Measurements from ENCODE around the gene KCNG1. TPM values are rescaled to one million over a fixed set of nuclear protein-coding genes. Genes with fewer than 3 reads are reported as not detected.

The KCNG1 gene
- total and polyA plus RNA-seq, 2 of the 4 experiments (the other 2 are of a cell fraction), result 23.7 to 51.4 TPM

DNA sequence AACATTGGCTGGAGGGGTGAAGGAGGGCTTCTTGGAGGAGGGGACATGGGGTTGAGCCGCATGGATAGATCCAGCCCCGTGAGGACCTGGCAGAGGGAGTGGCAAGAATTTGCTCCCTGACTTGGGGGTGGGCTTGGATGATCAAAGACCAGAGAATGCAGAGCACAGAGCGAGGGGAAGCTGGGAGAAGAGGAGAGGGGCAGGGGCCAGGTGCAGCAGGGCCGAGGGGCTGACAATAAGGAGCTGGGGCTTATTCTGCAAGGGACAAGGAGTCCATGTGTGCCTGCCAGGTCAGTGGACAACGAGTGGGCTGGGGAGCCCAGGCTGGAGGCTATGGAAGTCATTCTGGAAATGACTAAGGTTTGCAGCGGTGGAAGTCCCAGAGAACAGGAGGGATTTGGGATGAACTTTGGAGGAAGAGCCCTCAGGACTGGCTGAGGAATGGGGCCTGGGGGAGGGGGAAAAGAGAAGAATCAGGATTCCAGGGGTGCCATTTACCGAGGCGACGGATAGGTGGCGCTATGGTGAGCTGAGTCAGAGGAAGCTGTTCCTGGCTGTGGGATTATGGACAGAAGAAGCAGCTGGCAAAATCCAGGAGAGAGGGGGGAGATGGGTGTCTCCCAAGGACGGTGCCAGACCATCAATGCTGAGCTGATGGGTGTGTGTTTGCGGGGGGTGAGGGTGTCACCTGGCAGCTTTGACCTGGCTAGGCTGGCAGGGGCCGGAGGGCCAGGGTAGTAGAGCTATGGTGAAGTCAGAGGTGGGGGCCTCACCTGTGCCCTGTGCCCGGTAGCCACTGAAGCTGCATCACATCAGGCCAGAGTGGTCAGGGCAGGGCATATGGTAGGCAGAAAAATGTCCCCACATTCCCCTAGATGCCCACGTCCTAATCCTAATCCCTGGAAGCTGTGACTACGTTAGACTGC is 7.8 kb downstream of the KCNG1 start (continued):
- TF ChIP-seq, protein P1, sequence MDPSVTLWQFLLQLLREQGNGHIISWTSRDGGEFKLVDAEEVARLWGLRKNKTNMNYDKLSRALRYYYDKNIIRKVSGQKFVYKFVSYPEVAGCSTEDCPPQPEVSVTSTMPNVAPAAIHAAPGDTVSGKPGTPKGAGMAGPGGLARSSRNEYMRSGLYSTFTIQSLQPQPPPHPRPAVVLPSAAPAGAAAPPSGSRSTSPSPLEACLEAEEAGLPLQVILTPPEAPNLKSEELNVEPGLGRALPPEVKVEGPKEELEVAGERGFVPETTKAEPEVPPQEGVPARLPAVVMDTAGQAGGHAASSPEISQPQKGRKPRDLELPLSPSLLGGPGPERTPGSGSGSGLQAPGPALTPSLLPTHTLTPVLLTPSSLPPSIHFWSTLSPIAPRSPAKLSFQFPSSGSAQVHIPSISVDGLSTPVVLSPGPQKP (IDR thresholded peaks at IDR 0.05; ENCODE audit: borderline replicate concordance, low read depth, low read length), result no peak
- peak; percentile 83 for TF ChIP-seq RAD21 (IDR thresholded peaks at IDR 0.05; ENCODE audit: low read length)

All from IMR-90 (cell line).